Measurements from ENCODE around the gene WASHC1.
"Not testable (repeated sequence)": the region's sequence is repeated elsewhere in the genome, so short reads cannot be mapped to it uniquely, and the experiment has no call there.

DNA sequence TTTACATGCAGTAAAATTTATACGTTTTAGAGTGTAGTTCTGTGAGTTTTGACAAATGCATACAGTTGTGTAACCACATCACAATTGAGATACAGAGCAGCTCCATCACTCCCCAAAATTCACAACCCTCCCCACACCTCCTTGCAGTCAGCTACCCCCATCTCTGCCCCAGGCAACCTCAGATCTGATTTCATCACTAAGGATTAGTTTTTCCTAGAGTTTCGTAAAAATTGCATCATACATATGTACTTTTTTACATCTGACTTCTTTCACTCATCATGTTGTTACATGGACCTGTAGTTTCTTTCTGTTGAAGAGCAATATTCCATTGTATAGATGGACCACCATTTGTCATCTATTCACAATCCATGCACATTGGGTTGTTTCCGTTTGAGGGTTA, 14.4 kb upstream of the WASHC1 start:
- not testable (repeated sequence) for TF ChIP-seq CTCF (IDR thresholded peaks at IDR 0.05; ENCODE audit: control extremely low read depth in 1 of 3, insufficient read depth in 1 of 3, low read depth in 1 of 3, low read length in 3 of 3); MAX (IDR thresholded peaks at IDR 0.05); TCF12 (IDR thresholded peaks at IDR 0.05; ENCODE audit: low read depth, low read length); POLR2A (IDR thresholded peaks at IDR 0.05; ENCODE audit: control extremely low read depth in 1 of 2, low read depth in 2 of 2, low read length in 2 of 2)

All from H1 (cell line).